Fibroblast of skin of right biceps (primary cell): Measurements from ENCODE around the gene NT5M.

Experiments
- DNase-seq: peaks from one replicate; pipeline ENCODE4 v3.0.0-alpha.2; 2013

The NT5M gene

DNA sequence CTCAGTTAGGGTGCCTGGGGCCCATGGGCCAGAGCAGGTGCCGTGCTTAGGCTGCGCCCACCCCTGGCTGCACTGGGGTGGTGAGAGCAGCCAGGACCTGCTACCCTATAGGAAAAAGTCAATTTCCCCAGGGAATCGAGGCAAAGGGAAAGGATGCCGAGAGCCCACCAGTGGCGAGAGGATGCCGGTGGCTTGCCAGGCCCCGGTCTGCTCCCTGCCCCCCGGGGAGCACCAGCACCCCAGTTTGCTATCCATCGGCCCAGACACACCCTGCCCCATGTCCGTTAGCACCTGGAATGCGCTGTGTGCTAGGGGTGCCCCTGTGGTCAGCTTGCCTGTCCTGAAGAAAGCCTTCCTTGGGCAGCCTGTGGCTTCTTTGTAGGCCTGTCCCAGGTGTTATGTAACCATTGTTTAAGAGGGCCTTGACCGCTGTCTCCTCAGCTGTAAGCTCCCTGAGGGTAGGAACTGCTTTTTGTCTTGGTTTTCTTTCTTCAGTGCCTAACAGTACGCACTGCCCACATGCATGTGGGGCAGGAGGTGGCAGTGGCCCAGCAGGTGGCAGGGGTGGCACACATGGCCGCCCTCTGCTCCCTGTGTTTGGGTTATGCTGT is 40.8 kb downstream of the NT5M start:
- DNase-seq: no peak

DNA sequence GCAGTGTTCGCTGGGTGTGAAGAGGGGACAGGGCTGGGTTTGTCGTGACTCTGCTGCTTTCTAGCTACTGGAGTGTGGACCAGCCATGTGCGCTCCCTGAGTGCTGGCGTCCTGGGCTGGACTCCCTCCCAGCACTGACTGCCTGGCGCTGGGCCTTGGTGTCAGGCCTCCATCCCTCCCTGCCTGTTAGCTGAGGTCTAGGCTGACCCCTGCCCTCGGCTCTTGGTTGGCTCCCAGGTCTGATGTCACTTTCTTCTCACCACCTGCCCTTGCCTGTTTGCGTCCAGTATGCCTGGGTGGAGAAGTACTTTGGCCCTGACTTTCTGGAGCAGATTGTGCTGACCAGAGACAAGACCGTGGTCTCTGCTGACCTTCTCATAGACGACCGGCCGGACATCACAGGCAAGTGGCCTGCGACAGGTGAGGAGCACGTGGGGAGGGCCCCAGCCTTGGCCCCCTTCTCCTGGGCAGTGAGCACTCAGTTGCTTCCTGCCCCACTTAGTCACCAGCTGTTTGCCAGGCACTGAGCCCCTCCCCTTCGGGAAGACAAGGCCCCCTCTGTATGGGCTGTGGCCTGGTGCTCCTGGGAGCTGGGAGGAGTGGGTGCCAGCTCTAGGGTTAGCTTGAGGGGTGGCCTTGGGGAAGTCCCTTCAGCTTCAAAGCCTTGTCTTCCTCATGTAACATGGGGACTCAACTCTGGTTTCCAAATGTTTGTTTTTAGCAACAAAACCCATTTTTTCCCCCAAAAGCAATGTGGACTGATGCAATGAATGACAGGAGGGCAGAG is 41.5 kb downstream of the NT5M start:
- DNase-seq: no peak

DNA sequence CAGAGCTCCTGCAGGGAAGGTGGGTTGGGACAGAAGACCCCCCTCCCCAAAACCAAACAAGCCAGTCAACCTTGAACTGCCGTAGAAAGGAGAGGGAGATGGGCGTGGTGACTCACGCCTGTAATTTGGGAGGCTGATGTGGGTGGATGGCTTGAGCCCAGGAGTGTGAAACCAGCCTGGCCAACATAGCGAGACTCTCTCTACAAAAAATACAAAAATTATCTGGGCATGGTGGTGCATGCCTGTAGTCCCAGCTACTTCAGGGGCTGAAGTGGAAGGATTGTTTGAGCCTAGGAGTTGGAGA is 42.1 kb downstream of the NT5M start:
- DNase-seq: no peak

DNA sequence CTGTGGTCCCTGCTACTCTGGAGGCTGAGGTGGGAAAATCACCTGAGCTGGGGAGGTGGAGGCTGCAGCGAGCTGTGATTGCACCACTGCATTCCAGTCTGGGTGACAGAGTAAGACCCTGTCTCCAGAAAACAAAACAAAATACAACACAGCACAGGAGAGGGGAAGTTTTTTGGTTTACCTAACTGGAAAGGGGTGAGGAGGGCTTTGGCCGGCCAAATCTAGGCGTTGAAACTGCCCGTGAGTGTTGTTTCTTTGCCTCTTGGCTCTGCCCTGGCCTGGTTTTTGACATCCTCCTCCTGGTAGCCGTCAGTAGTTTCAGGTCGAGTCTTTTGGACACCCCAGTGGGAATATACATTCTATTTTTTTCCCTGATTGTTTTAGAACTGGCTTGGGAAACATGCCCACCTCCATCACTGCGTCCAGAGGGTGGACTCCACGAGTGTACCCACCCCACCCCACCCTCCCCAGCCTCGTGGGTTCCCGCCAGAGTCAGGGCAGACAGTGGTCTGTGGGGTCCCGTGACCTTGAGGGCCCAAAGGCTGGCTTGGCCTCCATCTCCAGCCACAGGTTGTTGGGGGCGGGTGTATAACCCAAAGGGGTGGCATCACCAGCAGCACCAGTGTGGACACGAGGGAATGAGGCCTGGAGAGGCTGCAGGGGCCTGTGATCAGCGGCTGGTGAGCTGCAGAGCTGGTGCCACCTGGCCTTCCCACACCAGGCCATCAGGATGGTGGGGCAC is 42.7 kb downstream of the NT5M start:
- DNase-seq: no peak

DNA sequence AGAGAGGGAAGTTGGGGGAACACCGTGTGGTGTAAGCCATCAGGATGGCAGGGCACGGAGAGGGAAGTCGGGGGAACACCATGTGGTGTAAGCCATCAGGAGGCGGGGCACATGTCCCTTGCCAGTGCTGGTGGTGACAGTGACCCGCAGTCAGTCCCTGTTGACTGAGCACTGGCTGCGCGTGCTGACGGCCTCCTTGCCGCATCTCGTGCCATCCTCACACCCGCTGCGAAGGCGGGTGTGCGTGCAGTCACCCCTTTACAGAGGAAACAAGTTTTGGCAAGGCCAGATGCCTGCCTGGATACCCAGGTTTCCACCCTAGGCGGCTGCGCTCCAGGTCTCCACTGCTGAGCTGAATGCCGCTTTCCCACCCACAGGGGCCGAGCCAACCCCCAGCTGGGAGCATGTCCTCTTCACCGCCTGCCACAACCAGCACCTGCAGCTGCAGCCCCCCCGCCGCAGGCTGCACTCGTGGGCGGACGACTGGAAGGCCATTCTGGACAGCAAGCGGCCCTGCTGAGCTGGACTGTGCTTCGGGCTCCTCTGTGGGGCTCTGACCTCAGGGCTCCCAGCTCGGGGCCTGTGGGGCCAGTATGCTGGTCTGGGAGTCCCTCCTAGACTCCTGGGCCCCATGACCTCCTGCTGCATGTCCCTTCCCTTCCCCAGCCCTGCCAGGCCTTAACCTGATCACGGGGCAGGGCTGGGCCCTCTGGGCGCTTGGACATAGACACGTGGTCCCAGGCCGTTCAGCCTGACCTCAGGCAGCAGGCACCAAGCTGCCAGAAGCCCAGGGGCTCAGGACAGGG is 43.5 kb downstream of the NT5M start:
- DNase-seq: no peak

DNA sequence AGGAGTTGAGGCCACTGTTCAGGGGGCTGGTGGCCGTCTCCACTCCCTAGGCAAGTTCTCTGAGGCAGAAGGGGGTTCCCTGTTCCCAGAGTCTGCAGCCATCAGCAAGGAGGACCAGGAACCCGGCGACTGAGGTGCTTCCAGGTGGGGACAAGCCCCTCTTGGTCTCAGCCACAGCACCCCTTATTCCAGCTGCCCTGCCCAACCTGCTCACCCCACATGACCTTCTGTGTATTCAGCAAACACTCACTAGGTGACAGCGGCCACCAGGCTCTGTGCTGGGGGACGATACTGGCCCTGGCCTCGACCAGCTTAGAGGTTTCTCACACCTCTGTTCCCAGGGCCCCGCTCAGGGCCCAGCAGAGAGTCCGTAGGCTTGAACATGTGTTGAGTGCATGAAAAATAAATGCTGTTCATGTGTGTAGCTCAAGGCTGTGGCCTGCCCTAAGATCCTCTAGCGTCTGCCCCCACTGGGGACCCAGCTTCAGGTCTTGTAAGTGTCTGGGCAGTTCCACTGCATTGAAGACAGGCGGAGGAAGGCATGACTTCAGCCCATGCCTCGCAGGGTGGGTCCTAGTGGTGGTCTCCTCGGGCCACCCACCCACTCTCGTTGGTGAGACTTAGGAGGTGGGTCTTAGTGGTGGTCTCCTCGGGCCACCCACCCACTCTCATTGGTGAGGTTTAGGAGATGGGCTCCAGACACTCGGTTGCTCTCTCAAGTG is 44.2 kb downstream of the NT5M start:
- no peak for DNase-seq

DNA sequence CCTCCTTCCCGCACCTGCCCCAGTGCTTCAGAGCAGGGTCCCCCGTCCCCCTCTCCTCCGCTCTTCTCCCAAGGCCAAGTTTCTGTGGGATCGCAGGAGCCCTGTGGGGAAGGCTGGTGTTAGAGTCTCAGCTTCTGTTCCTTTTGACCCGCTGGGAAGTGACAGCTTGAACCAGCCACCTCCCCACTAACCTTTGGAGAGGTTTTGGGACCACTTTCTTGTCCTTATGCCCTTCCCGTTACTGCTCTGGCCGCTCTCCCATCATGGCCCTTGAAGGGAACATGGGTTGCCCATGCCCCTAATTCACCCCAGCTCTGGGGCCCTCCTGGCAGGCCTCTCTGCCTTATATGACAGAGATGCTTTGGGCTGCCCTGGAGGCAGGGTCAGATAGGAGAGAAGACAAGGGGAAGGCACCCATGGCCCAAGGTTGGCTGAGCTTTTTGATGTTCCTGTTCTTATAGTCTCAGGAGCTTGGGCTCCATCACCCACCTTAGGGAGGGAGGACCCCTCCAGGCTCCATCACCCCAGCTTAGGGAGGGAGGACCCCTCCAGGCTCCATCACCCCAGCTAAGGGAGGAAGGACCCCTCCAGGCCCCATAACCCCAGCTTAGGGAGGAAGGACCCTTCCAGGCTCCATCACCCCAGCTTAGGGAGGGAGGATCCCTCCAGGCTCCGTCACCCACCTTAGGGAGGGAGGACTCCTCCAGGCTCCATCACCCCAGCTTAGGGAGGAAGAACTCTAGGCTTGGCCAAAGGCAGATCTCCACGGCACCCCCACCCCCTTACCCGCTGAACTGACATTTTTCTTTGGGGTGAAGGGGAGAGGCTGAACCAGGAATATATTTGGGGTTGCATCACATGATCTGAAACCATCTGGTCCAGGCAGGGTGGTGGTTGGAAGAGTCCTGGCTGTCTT is 45.0 kb downstream of the NT5M start:
- no peak for DNase-seq

DNA sequence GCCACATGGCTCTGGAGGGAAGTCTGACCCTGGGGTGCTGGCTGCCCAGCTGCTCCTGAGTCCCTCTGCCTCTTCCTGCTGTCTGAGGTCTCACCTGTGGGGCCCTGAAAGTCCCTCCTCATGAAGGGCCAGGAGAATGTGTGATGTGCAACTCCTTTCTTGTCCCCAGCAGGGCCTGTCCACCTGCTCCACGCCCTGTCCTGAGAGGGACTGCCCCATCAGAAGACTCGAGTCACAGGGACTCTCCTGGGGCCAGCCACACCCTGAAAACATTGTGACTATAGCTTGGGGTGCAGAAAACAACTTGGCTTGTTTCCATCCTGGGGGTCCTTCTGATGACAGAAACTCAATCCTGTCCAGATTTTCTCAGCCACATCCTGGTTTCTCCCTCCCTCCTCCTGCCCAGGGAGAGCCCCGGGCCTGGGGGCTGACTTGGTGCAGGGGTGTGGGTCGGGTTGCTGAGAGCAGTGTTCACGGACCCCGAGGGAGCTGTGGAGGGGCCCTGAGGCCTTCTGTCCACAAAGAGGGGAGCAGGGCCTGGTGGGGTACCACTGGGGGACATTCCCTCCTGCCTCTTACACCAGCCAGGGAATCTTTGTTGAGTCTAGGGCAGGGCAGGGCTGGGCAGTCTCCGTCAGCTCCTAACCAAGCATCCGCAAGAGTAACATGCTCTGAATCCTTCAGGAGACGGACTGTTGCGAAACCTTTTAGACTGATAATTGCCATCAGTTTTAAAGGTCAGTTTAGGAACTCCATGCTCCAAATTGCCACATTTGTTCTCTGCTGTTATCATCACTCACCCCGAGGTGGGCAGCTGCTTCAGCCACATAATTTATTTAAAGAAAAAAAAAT is 45.9 kb downstream of the NT5M start:
- DNase-seq: peak; percentile 12

DNA sequence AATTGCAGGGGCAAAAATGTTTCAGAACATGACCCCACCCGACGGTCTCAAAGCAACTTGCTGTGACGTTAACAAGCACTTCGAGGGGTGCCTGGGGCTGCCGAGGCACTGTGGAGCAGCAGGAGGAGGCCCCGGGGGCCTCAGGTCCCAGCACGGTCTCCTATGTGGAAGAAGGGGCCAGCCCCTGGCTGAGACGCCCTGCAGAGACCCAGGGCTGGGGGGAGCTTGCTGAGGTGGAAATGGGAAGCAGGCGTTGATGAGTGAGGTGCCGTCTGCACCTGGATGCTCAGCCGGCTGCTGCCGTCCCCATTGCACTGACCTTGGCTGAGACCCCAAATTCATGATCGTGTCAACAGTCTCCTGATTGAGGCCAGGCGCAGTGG is 46.5 kb downstream of the NT5M start:
- DNase-seq: no peak

DNA sequence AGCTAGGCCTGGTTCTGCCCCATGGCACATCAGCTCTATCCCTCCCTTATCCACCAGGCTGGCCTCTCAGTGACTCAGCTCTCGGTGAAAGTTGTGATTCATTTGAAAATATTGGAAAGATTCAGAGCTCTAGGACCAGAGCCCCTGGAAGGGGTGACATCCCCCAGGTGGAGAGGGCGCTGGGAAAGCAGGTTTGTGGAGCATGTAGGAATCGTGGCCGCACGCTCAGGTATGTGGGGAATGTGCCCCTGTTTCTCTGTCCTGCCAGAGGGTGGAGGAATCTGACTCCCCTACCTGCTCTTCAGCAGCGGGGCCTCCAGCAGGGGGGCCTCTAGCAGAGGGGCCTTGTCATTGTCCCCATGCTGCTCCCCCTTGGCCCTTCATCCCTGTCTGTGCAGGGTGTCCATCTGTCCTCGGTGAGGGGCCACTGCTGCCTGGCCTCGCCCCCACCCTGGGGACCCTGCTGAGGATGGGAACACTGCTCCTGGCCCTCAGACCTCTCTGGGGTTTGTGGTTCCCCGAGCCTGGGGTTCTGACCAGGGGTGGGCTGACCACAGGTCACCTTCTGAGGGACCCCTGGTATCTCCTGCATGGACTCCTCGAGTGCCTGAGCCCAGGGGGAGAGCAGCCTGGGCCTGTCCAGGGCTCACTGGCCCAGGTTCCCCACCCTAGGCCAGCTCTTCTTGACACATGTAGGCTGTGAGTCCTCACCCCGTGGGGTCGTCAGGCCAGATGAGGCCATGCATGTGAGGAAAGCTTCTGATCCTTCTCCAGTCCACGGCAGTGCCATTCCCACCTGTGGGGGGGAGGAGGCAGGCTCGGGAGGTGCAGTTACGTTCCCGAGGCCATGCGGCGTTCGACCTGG is 47.5 kb downstream of the NT5M start:
- DNase-seq: peak; percentile 52

DNA sequence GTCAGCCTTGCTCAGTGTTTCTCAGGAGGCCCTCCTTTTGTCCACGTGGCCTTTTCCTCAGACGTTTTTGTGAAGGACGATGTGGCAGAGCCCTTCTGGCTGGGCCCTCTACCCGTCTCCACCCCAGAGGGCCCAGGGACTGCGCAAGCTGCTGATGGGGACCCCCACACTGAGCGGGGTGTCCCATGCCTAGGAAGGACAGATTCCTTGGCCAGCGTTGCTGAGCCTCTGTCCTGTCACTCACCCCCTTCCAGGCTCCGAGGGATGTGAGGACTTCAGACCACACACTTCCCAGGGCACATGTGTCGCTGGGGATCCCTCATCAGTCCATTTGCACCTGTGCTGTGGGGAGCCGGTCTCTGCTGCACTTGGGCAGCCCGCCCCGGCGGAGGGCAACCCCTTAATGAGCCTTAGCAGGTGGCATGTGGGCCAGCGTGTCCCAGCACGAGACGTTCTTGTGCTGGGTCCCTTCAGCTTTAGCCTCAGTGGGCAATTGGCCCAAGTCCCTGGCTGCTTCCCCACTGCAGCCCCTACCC is 48.3 kb downstream of the NT5M start:
- no peak for DNase-seq

DNA sequence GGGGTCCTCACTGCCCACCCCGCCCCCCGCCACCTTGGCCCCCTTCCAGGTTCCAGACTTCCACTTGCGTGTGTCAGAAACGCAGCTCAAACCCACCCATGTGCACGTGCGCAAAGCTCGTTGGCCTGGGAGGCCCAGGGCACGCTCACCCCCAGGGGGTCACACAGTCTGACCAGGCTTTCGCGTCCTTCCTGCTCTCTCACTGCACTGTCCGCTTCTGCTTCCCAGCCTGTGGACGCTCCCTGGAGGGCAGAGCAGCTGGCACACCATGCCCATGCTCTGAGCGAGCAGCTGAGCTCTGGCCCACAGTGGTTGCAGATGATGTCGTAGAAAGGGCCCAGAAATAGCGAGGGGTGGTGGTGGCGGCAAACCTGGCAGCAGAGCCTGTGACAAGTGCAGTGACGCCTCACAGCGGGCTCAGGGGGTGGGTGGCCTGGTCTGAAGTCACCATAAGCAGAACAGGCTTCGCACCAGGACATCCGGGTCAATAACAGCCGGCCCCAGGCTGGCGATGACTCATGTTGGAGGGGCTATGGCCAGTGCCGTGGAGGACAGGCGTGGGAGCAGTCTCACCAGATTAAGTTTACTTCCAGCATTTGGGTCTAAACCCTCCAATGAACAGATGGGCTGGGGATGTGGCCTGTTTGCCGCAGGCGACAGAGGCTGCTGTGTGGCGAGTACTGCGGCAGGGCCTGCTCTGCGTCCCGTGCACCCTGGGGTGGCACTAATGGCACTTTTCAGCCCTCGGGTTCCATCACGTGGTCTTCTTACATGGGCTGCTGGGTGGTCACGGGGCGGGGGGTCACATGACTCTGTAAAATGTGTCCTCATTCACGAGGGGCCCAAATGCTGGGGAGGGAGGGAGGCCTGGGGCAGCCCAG is 49.0 kb downstream of the NT5M start:
- no peak for DNase-seq

DNA sequence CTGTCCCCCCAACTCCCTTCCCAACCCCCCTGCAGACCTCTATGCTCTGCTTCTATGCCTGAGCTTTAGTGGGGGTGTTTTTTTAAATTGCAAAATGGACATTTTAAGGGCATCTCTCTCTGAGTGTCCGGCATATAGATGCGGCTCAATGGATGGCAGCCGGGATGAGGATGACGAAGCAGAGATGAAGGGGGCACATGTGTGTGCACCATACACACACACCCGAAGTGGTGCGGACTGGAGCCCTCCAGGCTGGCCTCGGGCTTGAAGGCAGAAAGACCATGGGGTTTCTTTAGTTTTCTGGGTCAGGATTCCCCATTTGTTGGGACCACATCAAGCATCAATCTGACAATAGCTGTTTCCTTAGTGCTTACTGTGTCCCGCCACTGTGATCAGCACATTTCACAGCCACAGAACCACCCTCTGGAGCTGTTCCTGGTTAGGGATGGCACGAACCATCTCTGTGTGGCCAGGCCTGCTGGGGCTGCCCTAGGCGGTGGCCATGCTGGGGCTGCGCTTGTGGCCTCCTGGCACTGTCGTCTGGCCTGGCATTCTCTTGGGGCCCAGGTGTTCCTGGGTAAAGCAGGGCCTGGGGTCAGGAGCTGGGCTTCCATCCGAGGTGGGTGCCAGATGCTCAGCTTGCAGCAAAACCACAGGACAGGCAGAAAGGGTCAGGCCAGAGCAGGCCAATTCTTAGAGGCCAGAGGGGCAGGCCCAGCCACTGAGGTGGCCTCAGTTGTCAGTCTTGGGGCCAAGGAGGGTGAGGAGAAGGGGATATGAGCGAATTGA is 49.9 kb downstream of the NT5M start:
- DNase-seq: no peak

DNA sequence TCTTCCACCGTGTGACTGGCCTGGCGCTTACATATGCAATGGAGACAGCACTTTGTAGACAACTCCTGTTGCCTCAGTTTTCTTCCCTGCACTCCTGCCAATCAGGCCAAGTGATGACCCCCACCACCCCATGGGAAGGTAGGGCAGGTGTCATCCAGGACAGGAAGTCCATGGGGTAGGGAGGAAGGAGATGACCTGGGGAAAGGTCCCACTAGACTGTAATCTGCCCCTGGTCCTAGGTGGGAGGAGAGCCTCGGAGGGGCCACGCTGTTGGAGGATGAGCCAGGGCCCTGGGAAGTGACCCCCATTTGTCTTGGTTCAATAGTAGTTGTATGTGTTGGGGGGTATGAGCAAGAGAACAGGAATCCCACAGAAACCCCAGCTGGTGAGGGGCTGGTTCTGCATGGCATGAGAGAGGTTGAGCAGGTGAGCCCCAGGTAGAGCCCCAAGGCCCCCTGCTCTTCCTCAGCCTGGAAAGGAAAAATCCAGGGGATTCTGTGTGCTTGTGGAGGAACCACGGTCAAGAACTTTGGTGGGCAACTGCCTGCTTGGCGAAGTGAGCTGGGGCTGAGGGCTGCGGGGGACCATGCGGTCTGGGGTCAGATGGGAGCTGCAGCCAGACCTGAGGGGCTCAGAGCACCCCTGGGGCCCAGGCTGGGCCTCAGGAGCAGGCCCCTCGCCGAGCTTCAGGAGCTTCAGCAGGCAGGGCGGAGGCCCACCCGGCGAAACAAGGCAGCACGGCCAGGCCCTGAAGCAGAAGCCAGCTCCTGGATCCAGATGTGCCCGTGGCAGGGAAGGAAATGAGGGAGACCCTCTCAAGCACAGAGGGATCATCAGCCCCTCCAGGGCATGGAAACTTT is 50.7 kb downstream of the NT5M start:
- DNase-seq: no peak

DNA sequence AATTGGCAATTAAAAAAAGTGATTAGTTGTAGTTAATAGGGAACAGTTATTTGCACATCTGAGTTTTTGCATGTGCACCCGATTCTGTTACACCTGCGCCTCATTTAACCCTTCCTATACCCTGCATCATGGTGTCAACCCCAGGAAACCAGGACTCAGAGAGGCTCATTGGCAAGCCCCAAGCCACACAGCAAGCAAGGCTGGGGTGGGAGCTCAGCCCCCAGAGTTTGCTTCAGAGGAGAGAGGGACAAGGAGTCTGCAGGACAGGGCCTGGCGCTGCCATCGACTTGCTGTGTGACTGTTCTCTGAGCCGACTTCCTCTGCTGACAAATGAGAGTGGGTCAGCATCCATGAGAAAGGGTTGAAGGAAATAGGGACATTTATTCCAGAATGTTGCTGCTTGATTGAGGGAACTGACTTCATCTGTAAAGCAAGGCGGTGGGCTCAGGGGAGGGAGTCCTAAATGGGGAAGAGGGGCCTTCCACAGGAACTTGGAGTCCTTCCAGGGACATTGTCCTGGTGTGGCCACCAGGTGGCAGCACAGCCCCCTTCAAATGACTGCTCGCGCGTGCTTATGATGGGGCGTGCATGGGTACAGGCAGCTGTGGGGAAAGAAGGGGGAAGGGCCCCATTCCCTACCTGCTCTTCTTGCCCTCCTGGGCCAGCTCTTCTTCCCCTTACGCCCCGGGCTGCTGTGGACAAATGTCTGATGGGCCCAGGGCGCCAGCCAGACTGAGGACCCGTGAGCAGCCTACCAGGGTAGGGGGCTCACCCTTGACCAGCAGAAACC is 51.6 kb downstream of the NT5M start:
- DNase-seq: peak; percentile 61

DNA sequence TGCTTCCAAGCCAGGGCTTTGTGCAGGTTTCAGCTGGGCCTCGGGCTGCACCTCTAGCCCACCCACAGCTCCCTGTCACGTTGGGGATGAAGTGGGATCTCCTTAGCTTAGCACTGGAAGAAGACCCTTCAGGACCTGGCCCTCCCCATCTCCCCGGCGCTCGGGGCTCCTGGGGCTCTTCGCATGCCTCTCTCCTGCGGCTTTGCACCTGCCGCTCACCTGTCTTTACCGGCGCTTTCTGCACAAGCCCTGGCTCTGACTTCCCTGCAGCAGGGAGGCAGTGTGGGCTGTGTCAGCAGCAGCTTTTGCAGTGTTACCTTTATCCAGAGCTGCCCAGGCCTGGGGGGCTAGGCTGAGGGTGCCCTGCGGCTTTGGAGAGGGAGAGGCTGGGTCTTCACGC is 52.3 kb downstream of the NT5M start:
- no peak for DNase-seq
